ENCODE results near the gene UBE2E1.

Gene UBE2E1

DNA sequence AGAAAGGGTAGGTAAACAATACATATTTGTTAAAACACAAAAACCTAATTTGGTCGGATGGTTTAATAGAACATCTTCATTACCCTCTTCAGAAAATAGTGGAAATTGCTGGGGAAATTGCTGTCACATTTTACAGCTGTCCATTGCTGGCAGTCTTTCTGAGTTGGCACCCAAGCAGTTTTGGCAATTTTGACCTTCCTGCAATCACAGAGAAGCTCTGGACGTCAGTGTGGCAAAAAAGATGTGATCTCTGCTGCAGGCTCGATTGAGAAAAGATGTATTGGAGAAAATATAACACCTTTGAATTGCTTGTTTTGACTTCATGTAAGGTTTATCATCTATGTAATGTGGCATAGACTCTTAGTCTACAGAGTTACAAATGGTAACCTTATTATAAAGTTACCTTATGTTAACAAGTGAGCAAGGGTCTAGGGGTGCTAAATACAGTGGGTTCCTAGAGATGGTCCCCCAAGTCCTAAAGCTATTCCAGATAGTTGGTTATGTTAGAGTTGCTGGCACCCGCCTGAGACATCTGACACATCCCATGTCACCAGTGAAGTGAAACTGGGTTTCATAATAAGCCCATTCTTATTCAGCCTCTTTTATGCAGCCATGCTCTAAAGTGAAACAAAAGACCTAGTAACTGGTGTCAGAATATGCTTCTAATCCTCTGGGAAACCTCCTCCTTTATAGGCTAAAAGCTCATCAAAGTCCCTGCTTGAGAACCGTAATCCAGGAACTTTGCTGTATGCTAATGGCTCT, 14.0 kb downstream of the UBE2E1 start:
- Histone ChIP-seq H3K4me3 (ENCODE audit: low read length in 2 of 2) (no peak overlapping the region), H3K27me3 (ENCODE audit: control insufficient read depth in 2 of 2, insufficient read depth in 2 of 2, low read length in 2 of 2) (no peaks in the 10 kb centered on the region), H3K36me3 (ENCODE audit: control insufficient read depth in 2 of 2, insufficient read depth in 2 of 2, low read length in 2 of 2) (peaks cover 0 to 3% of the 10 kb centered on the region in 2 donors), H3K9me3 (ENCODE audit: control insufficient read depth in 2 of 2, low read length in 2 of 2) (no peaks in the 10 kb centered on the region), H3K4me1 (ENCODE audit: control insufficient read depth in 2 of 2, insufficient read depth in 2 of 2, low read length in 2 of 2) (peaks cover 5 to 6% of the 10 kb centered on the region in 2 donors), H3K27ac (ENCODE audit: low read depth in 2 of 2, low read length in 2 of 2) (no peak overlapping the region), H3K9ac (ENCODE audit: low read depth in 1 of 2, low read length in 2 of 2) (no peak overlapping the region)

GRCh38 chr3:23820888-23821287, 15.1 kb downstream of the UBE2E1 start:
- Histone ChIP-seq H3K9ac (ENCODE audit: low read depth in 1 of 2, low read length in 2 of 2) (no peak overlapping the region), H3K27me3 (ENCODE audit: control insufficient read depth in 2 of 2, insufficient read depth in 2 of 2, low read length in 2 of 2) (no peaks in the 10 kb centered on the region), H3K9me3 (ENCODE audit: control insufficient read depth in 2 of 2, low read length in 2 of 2) (no peaks in the 10 kb centered on the region), H3K4me3 (ENCODE audit: low read length in 2 of 2) (no peak overlapping the region), H3K4me1 (ENCODE audit: control insufficient read depth in 2 of 2, insufficient read depth in 2 of 2, low read length in 2 of 2) (peaks cover 0 to 2% of the 10 kb centered on the region in 2 donors), H3K27ac (ENCODE audit: low read depth in 2 of 2, low read length in 2 of 2) (no peak overlapping the region), H3K36me3 (ENCODE audit: control insufficient read depth in 2 of 2, insufficient read depth in 2 of 2, low read length in 2 of 2) (peaks cover 0 to 3% of the 10 kb centered on the region in 2 donors)

DNA sequence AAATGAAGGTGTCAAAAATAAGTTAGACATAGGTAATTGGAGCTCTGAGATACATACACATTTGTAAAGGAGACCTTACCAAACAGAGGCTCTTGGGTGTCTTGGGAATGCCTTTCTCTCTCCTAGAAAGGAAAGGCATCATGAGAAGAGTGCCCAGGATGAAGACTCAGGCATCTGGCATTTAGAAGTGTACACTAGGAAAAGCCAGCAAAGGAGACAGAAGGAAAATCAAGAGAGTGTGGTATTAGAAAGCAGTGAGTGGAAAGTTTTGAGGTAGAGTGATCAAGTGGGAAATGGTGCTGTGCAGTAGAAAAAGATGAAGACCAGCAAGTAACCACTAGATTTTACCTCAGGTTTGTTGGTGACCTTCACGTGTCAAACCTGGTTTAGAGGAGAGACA, 16.1 kb downstream of the UBE2E1 start:
- no peak overlapping the region for H3K27ac ChIP-seq (ENCODE audit: low read depth in 2 of 2, low read length in 2 of 2)
- no peaks in the 10 kb centered on the region for H3K27me3 ChIP-seq (ENCODE audit: control insufficient read depth in 2 of 2, insufficient read depth in 2 of 2, low read length in 2 of 2)
- peaks cover 0 to 2% of the 10 kb centered on the region in 2 donors for H3K4me1 ChIP-seq (ENCODE audit: control insufficient read depth in 2 of 2, insufficient read depth in 2 of 2, low read length in 2 of 2)
- no peak overlapping the region for H3K4me3 ChIP-seq (ENCODE audit: low read length in 2 of 2)
- no peak overlapping the region for H3K9ac ChIP-seq (ENCODE audit: low read depth in 1 of 2, low read length in 2 of 2)
- H3K36me3 ChIP-seq (ENCODE audit: control insufficient read depth in 2 of 2, insufficient read depth in 2 of 2, low read length in 2 of 2), result peaks cover 0 to 3% of the 10 kb centered on the region in 2 donors
- no peaks in the 10 kb centered on the region for H3K9me3 ChIP-seq (ENCODE audit: control insufficient read depth in 2 of 2, low read length in 2 of 2)

DNA sequence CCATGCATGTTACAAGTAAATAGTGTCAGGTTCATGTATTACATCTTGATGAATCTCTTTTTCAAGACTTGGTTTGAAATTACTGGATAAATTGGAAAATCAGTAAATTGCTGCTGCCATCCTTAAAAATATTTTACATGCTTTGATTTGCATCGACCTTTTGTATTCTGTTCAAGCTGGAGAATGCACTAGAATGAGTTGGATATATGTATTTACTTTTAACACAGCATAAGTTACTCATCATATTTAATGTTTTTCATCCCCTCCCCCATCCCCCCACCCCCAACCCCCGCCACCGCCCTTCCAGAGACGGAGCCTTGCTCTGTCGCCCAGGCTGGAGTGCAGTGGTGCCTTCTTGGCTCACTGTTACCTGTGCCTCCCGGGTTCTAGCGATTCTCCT, 16.8 kb downstream of the UBE2E1 start:
- peaks cover 0 to 2% of the 10 kb centered on the region in 2 donors for H3K4me1 ChIP-seq (ENCODE audit: control insufficient read depth in 2 of 2, insufficient read depth in 2 of 2, low read length in 2 of 2)
- H3K9me3 ChIP-seq (ENCODE audit: control insufficient read depth in 2 of 2, low read length in 2 of 2), result no peaks in the 10 kb centered on the region
- H3K9ac ChIP-seq (ENCODE audit: low read depth in 1 of 2, low read length in 2 of 2), result no peak overlapping the region
- peaks cover 0 to 3% of the 10 kb centered on the region in 2 donors for H3K36me3 ChIP-seq (ENCODE audit: control insufficient read depth in 2 of 2, insufficient read depth in 2 of 2, low read length in 2 of 2)
- H3K27ac ChIP-seq (ENCODE audit: low read depth in 2 of 2, low read length in 2 of 2), result no peak overlapping the region
- no peaks in the 10 kb centered on the region for H3K27me3 ChIP-seq (ENCODE audit: control insufficient read depth in 2 of 2, insufficient read depth in 2 of 2, low read length in 2 of 2)
- H3K4me3 ChIP-seq (ENCODE audit: low read length in 2 of 2), result no peak overlapping the region

- Histone ChIP-seq H3K9ac (ENCODE audit: low read depth in 1 of 2, low read length in 2 of 2) (no peak overlapping the region), H3K36me3 (ENCODE audit: control insufficient read depth in 2 of 2, insufficient read depth in 2 of 2, low read length in 2 of 2) (peaks cover 0 to 3% of the 10 kb centered on the region in 2 donors), H3K4me1 (ENCODE audit: control insufficient read depth in 2 of 2, insufficient read depth in 2 of 2, low read length in 2 of 2) (peaks cover 0 to 2% of the 10 kb centered on the region in 2 donors), H3K9me3 (ENCODE audit: control insufficient read depth in 2 of 2, low read length in 2 of 2) (no peaks in the 10 kb centered on the region), H3K27me3 (ENCODE audit: control insufficient read depth in 2 of 2, insufficient read depth in 2 of 2, low read length in 2 of 2) (no peaks in the 10 kb centered on the region), H3K27ac (ENCODE audit: low read depth in 2 of 2, low read length in 2 of 2) (no peak overlapping the region), H3K4me3 (ENCODE audit: low read length in 2 of 2) (no peak overlapping the region)
Measured at GRCh38 chr3:23823620-23824019, 17.9 kb downstream of the UBE2E1 start.

GRCh38 chr3:23824699-23825444, 19.1 kb downstream of the UBE2E1 start:
- Histone ChIP-seq H3K36me3 (ENCODE audit: control insufficient read depth in 2 of 2, insufficient read depth in 2 of 2, low read length in 2 of 2) (peaks cover 0 to 2% of the 10 kb centered on the region in 2 donors), H3K4me1 (ENCODE audit: control insufficient read depth in 2 of 2, insufficient read depth in 2 of 2, low read length in 2 of 2) (peaks cover 0 to 2% of the 10 kb centered on the region in 2 donors), H3K9ac (ENCODE audit: low read depth in 1 of 2, low read length in 2 of 2) (no peak overlapping the region), H3K4me3 (ENCODE audit: low read length in 2 of 2) (no peak overlapping the region), H3K27me3 (ENCODE audit: control insufficient read depth in 2 of 2, insufficient read depth in 2 of 2, low read length in 2 of 2) (no peaks in the 10 kb centered on the region), H3K27ac (ENCODE audit: low read depth in 2 of 2, low read length in 2 of 2) (no peak overlapping the region), H3K9me3 (ENCODE audit: control insufficient read depth in 2 of 2, low read length in 2 of 2) (no peaks in the 10 kb centered on the region)

GRCh38 chr3:23825802-23826201, 20.0 kb downstream of the UBE2E1 start:
- Histone ChIP-seq H3K9ac (ENCODE audit: low read depth in 1 of 2, low read length in 2 of 2) (no peak overlapping the region), H3K27ac (ENCODE audit: low read depth in 2 of 2, low read length in 2 of 2) (no peak overlapping the region), H3K27me3 (ENCODE audit: control insufficient read depth in 2 of 2, insufficient read depth in 2 of 2, low read length in 2 of 2) (no peaks in the 10 kb centered on the region), H3K4me1 (ENCODE audit: control insufficient read depth in 2 of 2, insufficient read depth in 2 of 2, low read length in 2 of 2) (peaks cover 0 to 2% of the 10 kb centered on the region in 2 donors), H3K4me3 (ENCODE audit: low read length in 2 of 2) (no peak overlapping the region), H3K36me3 (ENCODE audit: control insufficient read depth in 2 of 2, insufficient read depth in 2 of 2, low read length in 2 of 2) (no peaks in the 10 kb centered on the region), H3K9me3 (ENCODE audit: control insufficient read depth in 2 of 2, low read length in 2 of 2) (no peaks in the 10 kb centered on the region)

DNA sequence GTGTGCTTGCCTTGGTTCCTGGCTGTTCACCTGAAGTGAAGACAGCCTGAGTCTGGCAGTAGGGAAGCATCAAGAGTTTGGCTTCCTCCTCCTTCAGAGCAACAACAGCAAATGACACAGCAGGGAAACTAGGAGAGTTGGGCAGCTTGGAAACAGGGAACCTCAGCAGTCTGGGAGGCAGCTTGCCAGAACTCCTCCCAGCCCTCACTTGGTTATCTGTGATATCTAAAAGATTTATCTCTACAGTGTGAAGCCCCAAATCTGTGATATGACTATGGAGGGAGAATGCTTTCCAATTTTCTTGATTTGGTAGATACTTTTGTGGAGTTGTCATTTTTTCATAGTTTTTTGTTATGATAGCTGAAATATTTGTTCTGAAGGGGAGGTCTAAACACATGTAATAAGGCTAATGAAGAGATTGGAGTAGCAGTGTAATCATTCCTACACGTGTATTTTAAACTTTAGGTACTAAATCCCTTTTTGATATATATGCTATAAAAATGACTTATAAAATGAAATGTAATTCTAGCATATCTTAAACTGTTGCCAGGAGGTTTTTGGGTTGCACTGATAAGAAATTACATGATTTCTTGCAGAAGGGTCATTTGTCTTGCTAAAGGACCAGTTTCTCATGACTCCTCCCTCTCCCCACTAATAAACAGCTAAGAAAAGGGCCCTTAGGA, 20.8 kb downstream of the UBE2E1 start:
- peaks cover 0 to 2% of the 10 kb centered on the region in 2 donors for H3K4me1 ChIP-seq (ENCODE audit: control insufficient read depth in 2 of 2, insufficient read depth in 2 of 2, low read length in 2 of 2)
- no peak overlapping the region for H3K27ac ChIP-seq (ENCODE audit: low read depth in 2 of 2, low read length in 2 of 2)

DNA sequence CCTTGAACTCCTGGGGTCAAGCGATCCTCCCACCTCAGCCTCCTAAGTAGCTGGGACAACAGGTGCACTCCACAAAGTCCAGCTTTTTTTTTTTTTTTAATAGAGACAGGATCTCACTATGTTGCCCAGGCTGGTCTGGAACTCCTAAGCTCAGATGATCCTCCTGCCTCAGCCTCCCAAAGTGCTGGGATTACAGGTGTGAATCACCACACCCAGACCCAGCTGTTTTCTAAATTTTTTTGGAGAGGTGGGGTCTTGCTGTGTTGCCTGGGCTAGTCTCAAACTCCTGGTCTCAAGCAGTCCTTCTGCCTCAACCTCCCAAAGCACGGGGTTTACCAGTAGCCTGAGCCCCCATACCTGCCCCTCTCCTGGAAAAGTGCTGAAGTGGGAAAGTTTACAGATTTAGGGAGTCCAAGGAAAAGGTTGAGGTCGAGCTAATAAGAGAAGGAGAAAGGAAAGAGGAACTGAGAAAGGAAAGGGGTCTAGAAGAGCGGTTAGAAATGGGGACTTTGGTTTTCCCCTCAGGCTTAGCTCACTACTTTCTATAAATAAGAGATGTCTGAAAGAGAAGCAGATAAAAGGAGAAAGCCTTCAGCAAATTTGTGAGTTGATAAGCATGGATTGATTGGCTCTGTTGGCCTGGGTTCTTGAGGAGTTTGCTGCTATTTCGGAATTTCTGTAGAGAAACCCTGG, 23.6 kb downstream of the UBE2E1 start:
- Histone ChIP-seq H3K4me3 (ENCODE audit: low read length in 2 of 2) (no peak overlapping the region), H3K27me3 (ENCODE audit: control insufficient read depth in 2 of 2, insufficient read depth in 2 of 2, low read length in 2 of 2) (no peaks in the 10 kb centered on the region), H3K9ac (ENCODE audit: low read depth in 1 of 2, low read length in 2 of 2) (no peak overlapping the region), H3K36me3 (ENCODE audit: control insufficient read depth in 2 of 2, insufficient read depth in 2 of 2, low read length in 2 of 2) (no peaks in the 10 kb centered on the region), H3K4me1 (ENCODE audit: control insufficient read depth in 2 of 2, insufficient read depth in 2 of 2, low read length in 2 of 2) (peaks cover 0 to 2% of the 10 kb centered on the region in 2 donors), H3K27ac (ENCODE audit: low read depth in 2 of 2, low read length in 2 of 2) (no peak overlapping the region), H3K9me3 (ENCODE audit: control insufficient read depth in 2 of 2, low read length in 2 of 2) (no peaks in the 10 kb centered on the region)

More for the DNA sequence above, 20.8 kb downstream of the UBE2E1 start:
- no peaks in the 10 kb centered on the region for H3K9me3 ChIP-seq (ENCODE audit: control insufficient read depth in 2 of 2, low read length in 2 of 2)
- no peak overlapping the region for H3K4me3 ChIP-seq (ENCODE audit: low read length in 2 of 2)
- H3K27me3 ChIP-seq (ENCODE audit: control insufficient read depth in 2 of 2, insufficient read depth in 2 of 2, low read length in 2 of 2), result no peaks in the 10 kb centered on the region
- no peaks in the 10 kb centered on the region for H3K36me3 ChIP-seq (ENCODE audit: control insufficient read depth in 2 of 2, insufficient read depth in 2 of 2, low read length in 2 of 2)
- no peak overlapping the region for H3K9ac ChIP-seq (ENCODE audit: low read depth in 1 of 2, low read length in 2 of 2)
